H1 (cell line): ENCODE results near the gene DNMT1.

Experiments
- EP300 ChIP-seq, 2 experiments: IDR thresholded peaks; 1 replicate in 1 of 2; 2 replicates in 1 of 2; pipeline ENCODE4 v1.6.1; 2011 to 2012; ENCODE audit warnings: low read depth in 2 of 2, low read length in 2 of 2, mild to moderate bottlenecking in 2 of 2, borderline replicate concordance in 1 of 2, inconsistent platforms in 1 of 2, moderate library complexity in 1 of 2
- EZH2 ChIP-seq: fragments of 200-600 bp; sonication (generic); IDR thresholded peaks from 2 replicates; pipeline ENCODE4 v1.7.1; 2012; ENCODE audit warnings: low read depth, mild to moderate bottlenecking, moderate library complexity, low read length, inconsistent platforms; ENCODE audit not compliant: severe bottlenecking
- KDM5A ChIP-seq: fragments of 200-600 bp; IDR thresholded peaks from 2 replicates; pipeline ENCODE4 v1.7.1; 2012; ENCODE audit warnings: mild to moderate bottlenecking, low read length, inconsistent platforms, mixed read lengths
- PHF8 ChIP-seq: fragments of 200-600 bp; sonication (generic); conservative IDR thresholded peaks from 2 replicates; pipeline ENCODE4 v1.7.1; 2012; ENCODE audit warnings: low read depth, mild to moderate bottlenecking, inconsistent platforms, low read length, moderate library complexity
- POLR2A ChIP-seq, 2 experiments: IDR thresholded peaks; 1 replicate in 1 of 2; 2 replicates in 1 of 2; pipeline ENCODE4 v1.6.1; 2011; ENCODE audit warnings: low read depth in 2 of 2, low read length in 2 of 2, mild to moderate bottlenecking in 2 of 2; ENCODE audit errors: control extremely low read depth in 1 of 2
- POLR2AphosphoS5 ChIP-seq: IDR thresholded peaks from 2 replicates; pipeline ENCODE4 v1.6.1; 2011; ENCODE audit warnings: low read depth, low read length
- RAD21 ChIP-seq, 2 experiments: IDR thresholded peaks in 1 of 2; conservative IDR thresholded peaks in 1 of 2; 2 replicates each; pipeline ENCODE4 v1.6.1; 2011; ENCODE audit warnings: low read depth in 2 of 2, low read length in 2 of 2, improper control_type of control experiment in 1 of 2, inconsistent platforms in 1 of 2, mild to moderate bottlenecking in 1 of 2, moderate library complexity in 1 of 2
- RNF2 ChIP-seq: fragments of 200-900, 300-1000 bp; sonication (generic); IDR thresholded peaks from 2 replicates; pipeline ENCODE4 v1.7.1; 2016; ENCODE audit warnings: borderline replicate concordance, low read depth, mild to moderate bottlenecking, antibody characterized with exemption, low read length; ENCODE audit not compliant: poor library complexity, severe bottlenecking; ENCODE audit errors: missing control alignments
- SIN3A ChIP-seq, 2 experiments: IDR thresholded peaks in 1 of 2; conservative IDR thresholded peaks in 1 of 2; 2 replicates each; pipeline ENCODE4 v1.6.1; 2011 to 2012; ENCODE audit warnings: low read length in 2 of 2, improper control_type of control experiment in 1 of 2, low read depth in 1 of 2, mild to moderate bottlenecking in 1 of 2

- TF ChIP-seq SIN3A (conservative IDR thresholded peaks at IDR 0.05 in 1 of 2, IDR thresholded peaks at IDR 0.05 in 1 of 2; ENCODE audit: low read depth in 1 of 2, low read length in 2 of 2) (no peak), EZH2 (no peak), POLR2AphosphoS5 (no peak), POLR2A (IDR thresholded peaks at IDR 0.05; ENCODE audit: control extremely low read depth in 1 of 2, low read depth in 2 of 2, low read length in 2 of 2) (no peak), KDM5A (no peak), EP300 (IDR thresholded peaks at IDR 0.05; ENCODE audit: borderline replicate concordance in 1 of 2, low read depth in 2 of 2, low read length in 2 of 2) (no peak), RNF2 (no peak), PHF8 (no peak), RAD21 (IDR thresholded peaks at IDR 0.05 in 1 of 2, conservative IDR thresholded peaks at IDR 0.05 in 1 of 2; ENCODE audit: low read depth in 2 of 2, low read length in 2 of 2) (no peak)
Observed at GRCh38 chr19:10138879-10139795, 55.6 kb downstream of the DNMT1 start.
